HL-60 (cell line): ENCODE measurements around the gene CDH23.
A peak's percentile ranks its signal among the peaks of the same experiment; 100 is the strongest.

ENCODE experiments used
- DNase-seq, 2 experiments: peaks; one replicate each; pipeline ENCODE4 v3.0.0-alpha.2; 2010 to 2020; ENCODE audit warnings: low read depth in 1 of 2, low spot score in 1 of 2
- H3K27ac ChIP-seq: fragments of 250-450 bp; sonication (Bioruptor Pico); replicated peaks from 2 replicates; pipeline ENCODE4 v1.5.1; 2020; ENCODE audit warnings: mild to moderate bottlenecking, moderate library complexity
- H3K27me3 ChIP-seq: fragments of 250-450 bp; sonication (Bioruptor Pico); 2 replicates; pipeline ENCODE4 v1.5.1; 2021; ENCODE audit warnings: mild to moderate bottlenecking, moderate library complexity; ENCODE audit not compliant: insufficient read depth, poor library complexity, severe bottlenecking
- H3K4me3 ChIP-seq: replicated peaks from 2 replicates; pipeline ENCODE4 v1.5.1; 2011; ENCODE audit warnings: mild to moderate bottlenecking, control low read depth, low read length; ENCODE audit not compliant: insufficient read depth
- GABPA ChIP-seq: IDR thresholded peaks from 2 replicates; pipeline ENCODE4 v1.6.1; 2012; ENCODE audit warnings: low read depth
- POLR2AphosphoS5 ChIP-seq: IDR thresholded peaks from 2 replicates; pipeline ENCODE4 v1.6.1; 2012; ENCODE audit warnings: low read depth
- SPI1 ChIP-seq: IDR thresholded peaks from 2 replicates; pipeline ENCODE4 v1.6.1; 2012; ENCODE audit warnings: low read depth, mild to moderate bottlenecking, borderline replicate concordance
- TF ChIP-seq, protein P1 (sequence below): IDR thresholded peaks from 2 replicates; pipeline ENCODE4 v1.6.1; 2012; ENCODE audit warnings: low read depth; ENCODE audit not compliant: insufficient replicate concordance
- TF ChIP-seq, protein P2 (sequence below): IDR thresholded peaks from one replicate; pipeline ENCODE4 v1.5.1; 2011; ENCODE audit warnings: low read length, control low read depth, inconsistent platforms; ENCODE audit not compliant: insufficient read depth

Gene CDH23

DNA sequence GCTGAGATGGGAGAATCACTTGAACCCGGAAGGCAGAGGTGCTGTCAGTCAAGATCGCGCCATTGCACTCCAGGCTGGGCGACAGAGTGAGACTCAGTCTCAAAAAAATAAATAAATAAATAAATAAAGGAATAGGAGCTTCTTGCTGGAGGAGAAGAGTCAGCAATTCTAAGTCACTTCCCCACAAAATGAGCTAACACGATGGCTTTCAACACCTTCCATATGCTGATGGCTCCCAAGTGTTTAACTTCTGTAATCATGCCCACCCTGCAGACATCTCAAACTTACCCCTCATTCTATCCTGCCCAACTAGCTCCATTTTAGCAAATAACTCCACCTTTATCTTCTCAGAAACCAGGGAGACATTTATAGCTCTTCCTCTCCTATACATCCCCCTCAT lies 433.2 kb downstream of the CDH23 start:
- H3K4me3 ChIP-seq = no peak overlapping the region
- no peak for DNase-seq
- no peaks in the 10 kb centered on the region for H3K27me3 ChIP-seq
- peak overlapping the region; percentile 59 for H3K27ac ChIP-seq
- TF ChIP-seq POLR2AphosphoS5 (no peak), SPI1 (no peak), GABPA (no peak)
- TF ChIP-seq, protein P1, sequence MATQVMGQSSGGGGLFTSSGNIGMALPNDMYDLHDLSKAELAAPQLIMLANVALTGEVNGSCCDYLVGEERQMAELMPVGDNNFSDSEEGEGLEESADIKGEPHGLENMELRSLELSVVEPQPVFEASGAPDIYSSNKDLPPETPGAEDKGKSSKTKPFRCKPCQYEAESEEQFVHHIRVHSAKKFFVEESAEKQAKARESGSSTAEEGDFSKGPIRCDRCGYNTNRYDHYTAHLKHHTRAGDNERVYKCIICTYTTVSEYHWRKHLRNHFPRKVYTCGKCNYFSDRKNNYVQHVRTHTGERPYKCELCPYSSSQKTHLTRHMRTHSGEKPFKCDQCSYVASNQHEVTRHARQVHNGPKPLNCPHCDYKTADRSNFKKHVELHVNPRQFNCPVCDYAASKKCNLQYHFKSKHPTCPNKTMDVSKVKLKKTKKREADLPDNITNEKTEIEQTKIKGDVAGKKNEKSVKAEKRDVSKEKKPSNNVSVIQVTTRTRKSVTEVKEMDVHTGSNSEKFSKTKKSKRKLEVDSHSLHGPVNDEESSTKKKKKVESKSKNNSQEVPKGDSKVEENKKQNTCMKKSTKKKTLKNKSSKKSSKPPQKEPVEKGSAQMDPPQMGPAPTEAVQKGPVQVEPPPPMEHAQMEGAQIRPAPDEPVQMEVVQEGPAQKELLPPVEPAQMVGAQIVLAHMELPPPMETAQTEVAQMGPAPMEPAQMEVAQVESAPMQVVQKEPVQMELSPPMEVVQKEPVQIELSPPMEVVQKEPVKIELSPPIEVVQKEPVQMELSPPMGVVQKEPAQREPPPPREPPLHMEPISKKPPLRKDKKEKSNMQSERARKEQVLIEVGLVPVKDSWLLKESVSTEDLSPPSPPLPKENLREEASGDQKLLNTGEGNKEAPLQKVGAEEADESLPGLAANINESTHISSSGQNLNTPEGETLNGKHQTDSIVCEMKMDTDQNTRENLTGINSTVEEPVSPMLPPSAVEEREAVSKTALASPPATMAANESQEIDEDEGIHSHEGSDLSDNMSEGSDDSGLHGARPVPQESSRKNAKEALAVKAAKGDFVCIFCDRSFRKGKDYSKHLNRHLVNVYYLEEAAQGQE = no peak
- TF ChIP-seq, protein P2, sequence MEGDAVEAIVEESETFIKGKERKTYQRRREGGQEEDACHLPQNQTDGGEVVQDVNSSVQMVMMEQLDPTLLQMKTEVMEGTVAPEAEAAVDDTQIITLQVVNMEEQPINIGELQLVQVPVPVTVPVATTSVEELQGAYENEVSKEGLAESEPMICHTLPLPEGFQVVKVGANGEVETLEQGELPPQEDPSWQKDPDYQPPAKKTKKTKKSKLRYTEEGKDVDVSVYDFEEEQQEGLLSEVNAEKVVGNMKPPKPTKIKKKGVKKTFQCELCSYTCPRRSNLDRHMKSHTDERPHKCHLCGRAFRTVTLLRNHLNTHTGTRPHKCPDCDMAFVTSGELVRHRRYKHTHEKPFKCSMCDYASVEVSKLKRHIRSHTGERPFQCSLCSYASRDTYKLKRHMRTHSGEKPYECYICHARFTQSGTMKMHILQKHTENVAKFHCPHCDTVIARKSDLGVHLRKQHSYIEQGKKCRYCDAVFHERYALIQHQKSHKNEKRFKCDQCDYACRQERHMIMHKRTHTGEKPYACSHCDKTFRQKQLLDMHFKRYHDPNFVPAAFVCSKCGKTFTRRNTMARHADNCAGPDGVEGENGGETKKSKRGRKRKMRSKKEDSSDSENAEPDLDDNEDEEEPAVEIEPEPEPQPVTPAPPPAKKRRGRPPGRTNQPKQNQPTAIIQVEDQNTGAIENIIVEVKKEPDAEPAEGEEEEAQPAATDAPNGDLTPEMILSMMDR = no peak

DNA sequence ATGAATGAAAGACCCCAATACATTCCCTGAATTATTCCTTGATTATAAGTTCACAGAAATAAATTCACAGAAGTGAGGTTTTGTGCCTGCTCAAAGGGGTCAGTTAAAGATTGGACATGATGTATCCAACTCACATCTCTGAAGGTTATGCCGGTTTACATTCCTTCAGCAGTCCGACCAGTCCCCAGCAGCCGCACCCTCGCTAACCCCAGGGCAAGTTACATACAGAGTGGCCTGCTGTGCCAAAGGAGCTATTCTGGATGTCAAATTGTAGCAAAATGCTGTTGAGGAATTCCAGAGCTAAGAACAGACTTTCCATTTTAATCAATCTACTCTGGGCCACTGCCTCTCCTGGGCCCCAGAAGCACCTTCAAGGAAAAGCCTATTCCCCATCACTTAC lies 434.0 kb downstream of the CDH23 start:
- no peaks in the 10 kb centered on the region for H3K27me3 ChIP-seq
- DNase-seq = no peak
- no peak overlapping the region for H3K27ac ChIP-seq
- TF ChIP-seq, protein P1 = no peak
- TF ChIP-seq GABPA (no peak), SPI1 (no peak), POLR2AphosphoS5 (no peak)
- TF ChIP-seq, protein P2 = no peak
- H3K4me3 ChIP-seq = no peak overlapping the region

DNA sequence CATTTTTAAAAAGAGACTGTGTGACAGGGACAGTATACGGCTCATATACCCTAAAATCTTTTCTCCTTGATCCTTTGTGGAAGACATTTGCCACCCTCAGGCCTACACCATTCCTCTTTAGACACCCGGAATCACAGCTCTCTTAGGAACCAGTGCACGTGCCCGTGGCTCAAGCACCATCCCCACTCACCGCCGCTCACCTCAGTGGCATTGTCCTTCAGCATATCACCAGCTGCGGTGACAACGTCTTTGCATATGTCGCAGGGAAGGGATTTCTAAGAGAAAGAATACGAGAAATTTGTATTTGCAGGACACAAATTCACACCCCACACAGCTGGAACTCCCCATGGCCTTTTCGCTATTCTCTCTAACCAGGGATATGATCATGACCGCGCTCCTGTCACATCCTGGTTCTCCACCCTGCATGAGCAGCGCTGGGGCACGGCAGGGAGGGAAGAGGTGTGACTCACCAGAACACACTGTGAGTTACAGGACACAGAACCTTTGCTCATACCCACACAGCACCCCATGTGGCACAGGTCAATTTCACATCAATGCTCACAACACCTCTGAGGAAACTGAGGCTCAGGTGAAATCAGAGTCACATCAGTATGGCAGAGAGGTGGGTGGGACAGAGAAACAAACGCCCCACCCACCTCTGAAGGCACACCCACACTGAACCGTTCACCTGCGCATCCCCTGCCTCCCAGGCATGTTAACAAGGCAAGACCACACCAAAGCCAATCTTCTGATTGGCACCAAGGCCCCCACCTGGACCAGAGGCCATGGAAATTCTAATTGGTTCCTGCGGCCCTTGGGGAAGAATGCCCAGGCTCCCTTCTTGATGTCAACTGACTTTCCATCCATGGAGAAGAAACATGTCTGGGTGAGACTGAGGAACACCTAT lies 435.2 kb downstream of the CDH23 start:
- H3K4me3 ChIP-seq = no peak overlapping the region
- no peaks in the 10 kb centered on the region for H3K27me3 ChIP-seq
- TF ChIP-seq, protein P1 = no peak
- H3K27ac ChIP-seq = no peak overlapping the region
- no peak for DNase-seq
